ENCODE results near the gene ITPK1. TPM values are rescaled to one million over a fixed set of nuclear protein-coding genes. Genes with fewer than 3 reads are reported as not detected.

The ITPK1 gene
- total RNA-seq, 1 experiment from 2014 or later, result 25.9 TPM

- Histone ChIP-seq H3K4me3 (ENCODE audit: low read depth in 2 of 2, low read length in 2 of 2) (no peak overlapping the region), H3K36me3 (ENCODE audit: control insufficient read depth, insufficient read depth, low read length) (no peaks in the 10 kb centered on the region), H3K27me3 (ENCODE audit: control insufficient read depth, insufficient read depth, low read length) (no peaks in the 10 kb centered on the region), H3K9me3 (ENCODE audit: control insufficient read depth, insufficient read depth, low read depth, low read length) (no peaks in the 10 kb centered on the region), H3K27ac (ENCODE audit: low read length) (no peak overlapping the region), H3K4me1 (ENCODE audit: control insufficient read depth, insufficient read depth, low read length) (no peaks in the 10 kb centered on the region)
- TF ChIP-seq SIN3A (IDR thresholded peaks at IDR 0.05; ENCODE audit: borderline replicate concordance, insufficient read depth, low read depth, low read length) (no peak), TCF7L2 (IDR thresholded peaks at IDR 0.05; ENCODE audit: low read depth, low read length) (no peak), POLR2AphosphoS5 (IDR thresholded peaks at IDR 0.05; ENCODE audit: low read depth, low read length) (no peak), REST (IDR thresholded peaks at IDR 0.05; ENCODE audit: insufficient read depth in 1 of 2, low read depth in 2 of 2, low read length in 1 of 2) (no peak), CTCF (IDR thresholded peaks at IDR 0.05) (no peak)
- no peak for ATAC-seq
- BruUV-seq (replicated peaks), result no TSS peak
- no peak for DNase-seq (ENCODE audit: low read depth, low spot score)
- ChIA-PET POLR2A (no interaction called here), CTCF (no interaction called here)
- intact Hi-C loops (cut with micrococcal nuclease; ENCODE audit: unreplicated experiment), result no loop called here
- in situ Hi-C loops (cut with HindIII; ENCODE audit: low pct_unique_long_range_greater_than_20kb, low sequenced_read_pairs), result no loop called here
Measured at GRCh38 chr14:93096691-93097322, 18.9 kb downstream of the ITPK1 start.

- POLR2A ChIA-PET, result no interaction called here
Measured at GRCh38 chr14:93095742-93096510, 19.8 kb downstream of the ITPK1 start.

More at GRCh38 chr14:93095742-93096510, 19.8 kb downstream of the ITPK1 start:
- Histone ChIP-seq H3K27ac (ENCODE audit: low read length) (no peak overlapping the region), H3K4me3 (ENCODE audit: low read depth in 2 of 2, low read length in 2 of 2) (no peak overlapping the region), H3K36me3 (ENCODE audit: control insufficient read depth, insufficient read depth, low read length) (no peaks in the 10 kb centered on the region), H3K9me3 (ENCODE audit: control insufficient read depth, insufficient read depth, low read depth, low read length) (no peaks in the 10 kb centered on the region), H3K27me3 (ENCODE audit: control insufficient read depth, insufficient read depth, low read length) (no peaks in the 10 kb centered on the region), H3K4me1 (ENCODE audit: control insufficient read depth, insufficient read depth, low read length) (no peaks in the 10 kb centered on the region)
- CTCF ChIA-PET, result no interaction called here
- in situ Hi-C loops (cut with HindIII; ENCODE audit: low pct_unique_long_range_greater_than_20kb, low sequenced_read_pairs), result no loop called here
- intact Hi-C loops (cut with micrococcal nuclease; ENCODE audit: unreplicated experiment), result no loop called here
- ATAC-seq (no peak), DNase-seq (ENCODE audit: low read depth, low spot score) (no peak)
- BruUV-seq (replicated peaks), result no TSS peak
- TF ChIP-seq POLR2AphosphoS5 (IDR thresholded peaks at IDR 0.05; ENCODE audit: low read depth, low read length) (no peak), TCF7L2 (IDR thresholded peaks at IDR 0.05; ENCODE audit: low read depth, low read length) (no peak), CTCF (IDR thresholded peaks at IDR 0.05) (no peak), SIN3A (IDR thresholded peaks at IDR 0.05; ENCODE audit: borderline replicate concordance, insufficient read depth, low read depth, low read length) (no peak), REST (IDR thresholded peaks at IDR 0.05; ENCODE audit: insufficient read depth in 1 of 2, low read depth in 2 of 2, low read length in 1 of 2) (no peak)

All from Panc1 (cell line).